SU-DHL-6 (cell line): ENCODE data around the gene MEIOB.

Experiments used
- H2AFZ ChIP-seq: fragments of 200-600 bp; sonication (generic); 2 replicates; pipeline ENCODE4 v1.6.1; 2014; ENCODE audit warnings: low read depth, mild to moderate bottlenecking, moderate library complexity, mixed read lengths, antibody characterized with exemption, low read length; ENCODE audit not compliant: severe bottlenecking
- H3F3A ChIP-seq: fragments of 200-600 bp; shearing (Covaris generic); 2 replicates; pipeline ENCODE4 v1.6.0; 2016; ENCODE audit warnings: antibody characterized with exemption, mild to moderate bottlenecking; ENCODE audit not compliant: insufficient read depth
- H3K27ac ChIP-seq: fragments of 200-600 bp; sonication (generic); 2 replicates; pipeline ENCODE4 v1.5.1; 2016; ENCODE audit warnings: low read depth, mild to moderate bottlenecking, low read length, moderate library complexity, mixed read lengths
- H3K27me3 ChIP-seq: fragments of 200-600 bp; sonication (generic), shearing (Covaris generic); 2 replicates; pipeline ENCODE4 v1.6.0; 2014; ENCODE audit warnings: mild to moderate bottlenecking, low read length
- H3K36me3 ChIP-seq: fragments of 200-600 bp; sonication (generic); 2 replicates; pipeline ENCODE4 v1.6.1; 2014; ENCODE audit warnings: mild to moderate bottlenecking, low read length, mixed read lengths
- H3K4me2 ChIP-seq: fragments of 300-600, 200-600 bp; shearing (Covaris generic), sonication (generic); 2 replicates; pipeline ENCODE4 v1.6.0; 2014; ENCODE audit warnings: low read length, low read depth, mild to moderate bottlenecking; ENCODE audit not compliant: poor library complexity, severe bottlenecking
- H3K4me3 ChIP-seq: fragments of 200-600 bp; sonication (generic); 2 replicates; pipeline ENCODE4 v1.5.1; 2014; ENCODE audit warnings: antibody characterized with exemption, low read length, mild to moderate bottlenecking, mixed read lengths; ENCODE audit not compliant: insufficient read depth, poor library complexity, severe bottlenecking
- H3K79me2 ChIP-seq: fragments of 200-600 bp; sonication (generic); 2 replicates; pipeline ENCODE4 v1.6.1; 2014; ENCODE audit warnings: mild to moderate bottlenecking, low read length, moderate library complexity; ENCODE audit not compliant: insufficient read depth
- H3K9ac ChIP-seq: fragments of 200-600 bp; sonication (generic); 2 replicates; pipeline ENCODE4 v1.7.0; 2014; ENCODE audit warnings: mild to moderate bottlenecking, low read length
- H3K9me2 ChIP-seq: fragments of 200-600 bp; sonication (generic); replicated peaks from 2 replicates; pipeline ENCODE4 v1.6.1; 2014; ENCODE audit warnings: low read length; ENCODE audit not compliant: insufficient read depth
- H3K9me3 ChIP-seq: fragments of 200-600 bp; sonication (generic); 2 replicates; pipeline ENCODE4 v1.6.1; 2014; ENCODE audit warnings: low read length, mixed read lengths; ENCODE audit not compliant: insufficient read depth
- H4K20me1 ChIP-seq: fragments of 200-600 bp; sonication (generic); 2 replicates; pipeline ENCODE4 v1.6.1; 2014; ENCODE audit warnings: low read depth, mild to moderate bottlenecking, antibody characterized with exemption, low read length, moderate library complexity, mixed read lengths
- EZH2phosphoT487 ChIP-seq: fragments of 200-600 bp; sonication (generic), shearing (Covaris generic); conservative IDR thresholded peaks from 2 replicates; pipeline ENCODE4 v1.6.1; 2018; ENCODE audit warnings: mild to moderate bottlenecking, antibody characterized with exemption, low read length, moderate library complexity, mixed read lengths
- TF ChIP-seq, protein P1 (sequence below): fragments of 200-600 bp; sonication (generic); IDR thresholded peaks from one replicate; pipeline ENCODE4 v1.5.1; 2017; ENCODE audit warnings: antibody characterized with exemption, mild to moderate bottlenecking, low read length, moderate library complexity; ENCODE audit not compliant: insufficient read depth, poor library complexity, severe bottlenecking

Gene MEIOB

GRCh38 chr16:1851793-1852192 lies 20.2 kb downstream of the MEIOB start:
- no peak overlapping the region for H3K27ac ChIP-seq
- H3K4me2 ChIP-seq, result no peak overlapping the region
- no peaks in the 10 kb centered on the region for H3K9me2 ChIP-seq
- no peak overlapping the region for H3K9ac ChIP-seq
- no peak overlapping the region for H3K4me3 ChIP-seq
- H3K79me2 ChIP-seq, result no peaks in the 10 kb centered on the region
- no peak overlapping the region for H2AFZ ChIP-seq
- no peaks in the 10 kb centered on the region for H3K9me3 ChIP-seq
- no peak for TF ChIP-seq EZH2phosphoT487
- TF ChIP-seq, protein P1, sequence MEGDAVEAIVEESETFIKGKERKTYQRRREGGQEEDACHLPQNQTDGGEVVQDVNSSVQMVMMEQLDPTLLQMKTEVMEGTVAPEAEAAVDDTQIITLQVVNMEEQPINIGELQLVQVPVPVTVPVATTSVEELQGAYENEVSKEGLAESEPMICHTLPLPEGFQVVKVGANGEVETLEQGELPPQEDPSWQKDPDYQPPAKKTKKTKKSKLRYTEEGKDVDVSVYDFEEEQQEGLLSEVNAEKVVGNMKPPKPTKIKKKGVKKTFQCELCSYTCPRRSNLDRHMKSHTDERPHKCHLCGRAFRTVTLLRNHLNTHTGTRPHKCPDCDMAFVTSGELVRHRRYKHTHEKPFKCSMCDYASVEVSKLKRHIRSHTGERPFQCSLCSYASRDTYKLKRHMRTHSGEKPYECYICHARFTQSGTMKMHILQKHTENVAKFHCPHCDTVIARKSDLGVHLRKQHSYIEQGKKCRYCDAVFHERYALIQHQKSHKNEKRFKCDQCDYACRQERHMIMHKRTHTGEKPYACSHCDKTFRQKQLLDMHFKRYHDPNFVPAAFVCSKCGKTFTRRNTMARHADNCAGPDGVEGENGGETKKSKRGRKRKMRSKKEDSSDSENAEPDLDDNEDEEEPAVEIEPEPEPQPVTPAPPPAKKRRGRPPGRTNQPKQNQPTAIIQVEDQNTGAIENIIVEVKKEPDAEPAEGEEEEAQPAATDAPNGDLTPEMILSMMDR, result no peak
- H3K36me3 ChIP-seq, result no peaks in the 10 kb centered on the region
- H3F3A ChIP-seq, result no peaks in the 10 kb centered on the region
- H3K27me3 ChIP-seq, result no peaks in the 10 kb centered on the region
- H4K20me1 ChIP-seq, result no peaks in the 10 kb centered on the region

DNA sequence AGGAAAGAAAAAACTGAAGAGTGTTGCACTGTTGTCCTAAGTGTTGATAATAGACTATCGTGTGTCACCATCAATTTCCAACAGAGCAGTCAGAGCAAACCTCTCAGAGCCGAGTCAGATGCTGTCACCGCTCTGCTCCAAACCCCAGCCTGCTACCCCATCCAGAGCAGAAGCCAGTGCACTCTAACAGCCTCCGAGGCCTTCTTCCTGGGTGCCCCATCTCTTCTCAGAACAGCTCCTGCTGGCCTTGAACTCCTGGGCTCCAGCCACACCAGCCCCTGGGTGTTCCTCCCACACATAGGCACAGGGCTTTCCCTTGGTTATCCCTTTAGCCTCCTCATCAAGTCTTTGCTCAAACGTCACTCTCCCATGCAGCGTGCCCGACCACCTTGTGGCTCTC lies 21.0 kb downstream of the MEIOB start:
- Histone ChIP-seq H3K27me3 (no peaks in the 10 kb centered on the region), H3K4me3 (no peak overlapping the region), H3K9ac (no peak overlapping the region), H3K9me3 (no peaks in the 10 kb centered on the region), H3K9me2 (no peaks in the 10 kb centered on the region), H3K27ac (no peak overlapping the region), H2AFZ (no peak overlapping the region), H3F3A (no peaks in the 10 kb centered on the region), H4K20me1 (no peaks in the 10 kb centered on the region), H3K79me2 (no peaks in the 10 kb centered on the region), H3K4me2 (no peak overlapping the region), H3K36me3 (no peaks in the 10 kb centered on the region)
- no peak for TF ChIP-seq EZH2phosphoT487
- TF ChIP-seq, protein P1, result no peak

DNA sequence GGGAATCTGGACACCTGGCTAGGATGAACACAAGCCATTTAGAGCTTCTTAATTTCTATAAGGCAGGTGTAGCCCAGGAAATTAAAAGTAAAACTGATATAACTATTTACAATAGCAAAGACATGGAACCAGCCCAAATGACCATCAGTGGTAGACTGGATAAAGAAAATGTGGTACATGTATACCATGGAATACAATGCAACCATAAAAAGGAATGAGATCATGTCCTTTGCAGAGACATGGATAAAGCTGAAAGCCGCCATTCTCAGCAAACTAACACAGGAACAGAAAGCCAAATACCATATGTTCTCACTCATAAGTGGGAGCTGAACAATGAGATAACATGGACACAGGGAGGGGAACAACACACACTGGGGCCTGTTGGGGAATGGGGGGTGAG lies 25.5 kb downstream of the MEIOB start:
- no peaks in the 10 kb centered on the region for H3K36me3 ChIP-seq
- H3K4me3 ChIP-seq, result no peak overlapping the region
- H3K79me2 ChIP-seq, result no peaks in the 10 kb centered on the region

More for the DNA sequence above, 25.5 kb downstream of the MEIOB start:
- no peaks in the 10 kb centered on the region for H3K9me3 ChIP-seq
- no peaks in the 10 kb centered on the region for H4K20me1 ChIP-seq
- no peak overlapping the region for H3K27ac ChIP-seq
- no peak overlapping the region for H3K4me2 ChIP-seq
- H3F3A ChIP-seq, result no peaks in the 10 kb centered on the region
- H2AFZ ChIP-seq, result no peak overlapping the region
- no peak overlapping the region for H3K9ac ChIP-seq
- TF ChIP-seq, protein P1, result no peak
- no peak for TF ChIP-seq EZH2phosphoT487
- H3K9me2 ChIP-seq, result no peaks in the 10 kb centered on the region
- no peaks in the 10 kb centered on the region for H3K27me3 ChIP-seq
